Hair follicular keratinocyte (primary cell): ENCODE results near the gene CDK17. TPM values are rescaled to one million over a fixed set of nuclear protein-coding genes. Genes with fewer than 3 reads are reported as not detected.

Experiments
- total RNA-seq: library from RNA; depleted of rRNA; stranded (reverse); fragments of >200 nt; gene quantifications from 2 replicates; pipeline ENCODE4 v1.2.3, GENCODE V29; 2015

CDK17 gene
- total RNA-seq = 25.0 and 52.5 TPM in 2 replicates

GRCh38 chr12:96399919-96400630 lies at the start of gene CDK17:
Gene CDK17, minus strand, starts transcription at chr12:96400439. Its CDS starts 65,603 bp downstream, at chr12:96334836.

Other genes with a start within 250 kb of the CDK17 start
- 28.6 and 52.0 TPM in 2 replicates for gene ELK3, start 206.1 kb downstream of the CDK17 start, total RNA-seq
- 0.08 and 0.57 TPM in 2 replicates for gene CFAP54, start 89.1 kb upstream of the CDK17 start, total RNA-seq